Measurements from ENCODE around the gene CMSS1. TPM values are rescaled to one million over a fixed set of nuclear protein-coding genes. Genes with fewer than 3 reads are reported as not detected.

The CMSS1 gene
- total RNA-seq (10 to 100 TPM; 16.2 to 22.0 (median 18.3) TPM), total RNA-seq (10.3 to 143 (median 16.4) reads per million in 29 experiments)
- total RNA-seq (2013), result 18.9 TPM

- Mint-ChIP-seq H3K27me3 (no peaks in the 10 kb centered on the region), H3K27ac (peak within 1 kb of the TSS; percentile 99), H3K4me1 (peaks cover 41 to 50% (median 48%) of the 10 kb centered on the region in 3 donors), H3K9me3 (no peaks in the 10 kb centered on the region), H3K4me3 (peak within 1 kb of the TSS; percentile 86 to 98 (median 96)), H3K36me3 (peaks cover 3% of the 10 kb centered on the region)
- Histone ChIP-seq H3K27me3 (replicated peaks in 1 of 2; ENCODE audit: control insufficient read depth in 2 of 2, extremely low read depth in 1 of 2, insufficient read depth in 2 of 2, low read length in 1 of 2) (no peaks in the 10 kb centered on the region), H3K36me3 (ENCODE audit: control insufficient read depth in 2 of 2, extremely low read depth in 1 of 2, insufficient read depth in 1 of 2, low read length in 1 of 2) (no peaks in the 10 kb centered on the region), H3K4me1 (ENCODE audit: control insufficient read depth in 1 of 2, extremely low read depth in 1 of 2, insufficient read depth in 2 of 2, low read length in 2 of 2) (peaks cover 5 to 15% of the 10 kb centered on the region in 2 experiments), H3K4me3 (ENCODE audit: control insufficient read depth in 1 of 2, extremely low read depth in 1 of 2, low read length in 1 of 2) (peak within 1 kb of the TSS; percentile 69 to 88), H3K9me3 (no peaks in the 10 kb centered on the region), H3K27ac (ENCODE audit: low read length) (peak within 1 kb of the TSS; percentile 78)
- DNase-seq, result peak; percentile 85 to 99 (median 96)
- ChIA-PET POLR2A (interaction anchor here (0.6 to 1.1 kb wide), 7 partner anchors 12 to 1261 kb away, joined by 3 to 9 read pairs (median 4); partner anchors contain the start of genes DCBLD2 (in 1 of the 2) and TBC1D23 (in 1 of the 2)), CTCF (interaction anchor here (0.6 to 1.6 kb wide), 7 partner anchors 9 to 443 kb away, joined by 3 to 17 read pairs (median 4); partner anchors contain the start of gene TBC1D23 (in 1 of the 2))
- under 1% methylated on average over 50 of the region's 60 CpGs for WGBS (ENCODE audit: insufficient coverage)
- ATAC-seq (replicated peaks in 1 of 4), result peak; percentile 87 to 94 (median 94)
Measured at GRCh38 chr3:99817437-99818240, at the start of gene CMSS1. CMSS1 (plus strand) TSS chr3:99817862.

DNA sequence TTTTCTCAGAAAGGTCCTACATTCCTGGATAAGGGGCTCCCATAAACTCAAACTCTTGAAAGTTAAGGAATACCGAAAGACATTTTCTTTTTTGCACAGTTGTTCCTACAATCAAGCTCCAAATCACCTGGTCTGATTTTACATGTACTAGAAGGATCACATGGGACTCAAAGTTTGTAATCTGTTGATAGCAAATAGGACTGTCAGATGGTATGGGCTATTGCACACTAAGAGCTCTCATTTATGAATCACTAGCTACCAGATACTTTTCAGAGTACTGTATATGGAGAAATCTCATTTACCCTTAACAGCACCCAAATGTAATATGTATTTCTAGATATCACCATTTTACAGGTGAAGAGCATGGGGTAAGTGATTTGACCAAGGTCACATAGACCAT is 49.5 kb upstream of the CMSS1 start:
- Histone ChIP-seq H3K36me3 (ENCODE audit: control insufficient read depth in 2 of 2, extremely low read depth in 1 of 2, insufficient read depth in 1 of 2, low read length in 1 of 2) (no peaks in the 10 kb centered on the region), H3K9me3 (no peaks in the 10 kb centered on the region), H3K27me3 (replicated peaks in 1 of 2; ENCODE audit: control insufficient read depth in 2 of 2, extremely low read depth in 1 of 2, insufficient read depth in 2 of 2, low read length in 1 of 2) (no peaks in the 10 kb centered on the region), H3K4me3 (ENCODE audit: control insufficient read depth in 1 of 2, extremely low read depth in 1 of 2, low read length in 1 of 2) (no peak overlapping the region), H3K4me1 (ENCODE audit: control insufficient read depth in 1 of 2, extremely low read depth in 1 of 2, insufficient read depth in 2 of 2, low read length in 2 of 2) (no peaks in the 10 kb centered on the region), H3K27ac (ENCODE audit: low read length) (no peak overlapping the region)
- Mint-ChIP-seq H3K4me1 (no peaks in the 10 kb centered on the region), H3K27ac (no peak overlapping the region), H3K9me3 (no peaks in the 10 kb centered on the region), H3K4me3 (no peak overlapping the region), H3K36me3 (no peaks in the 10 kb centered on the region), H3K27me3 (no peaks in the 10 kb centered on the region)
- ChIA-PET CTCF (interaction anchor here in 1 of 2 donors (0.9 kb wide), 1 partner anchor 9 kb away, joined by 4 read pairs; no protein-coding TSS in a partner anchor), POLR2A (no interaction called here)
- DNase-seq, result no peak
- WGBS (ENCODE audit: insufficient coverage), result no CpG with 5 or more reads among the region's 1 CpG
- no peak for ATAC-seq (replicated peaks in 1 of 4)

GRCh38 chr3:99768808-99769501 is 48.7 kb upstream of the CMSS1 start:
- no peaks in the 10 kb centered on the region for H3K4me1 ChIP-seq (ENCODE audit: control insufficient read depth in 1 of 2, extremely low read depth in 1 of 2, insufficient read depth in 2 of 2, low read length in 2 of 2)
- ATAC-seq (replicated peaks in 1 of 4) (no peak), DNase-seq (no peak)
- Mint-ChIP-seq H3K4me3 (no peak overlapping the region), H3K9me3 (no peaks in the 10 kb centered on the region), H3K27ac (no peak overlapping the region), H3K36me3 (no peaks in the 10 kb centered on the region), H3K27me3 (no peaks in the 10 kb centered on the region), H3K4me1 (no peaks in the 10 kb centered on the region)
- no peaks in the 10 kb centered on the region for H3K27me3 ChIP-seq (replicated peaks in 1 of 2; ENCODE audit: control insufficient read depth in 2 of 2, extremely low read depth in 1 of 2, insufficient read depth in 2 of 2, low read length in 1 of 2)
- ChIA-PET CTCF (interaction anchor here (0.7 to 0.9 kb wide), 2 partner anchors 10 to 1354 kb away, joined by 3 to 4 read pairs; no protein-coding TSS in a partner anchor), POLR2A (no interaction called here)
- no peak overlapping the region for H3K27ac ChIP-seq (ENCODE audit: low read length)
- H3K9me3 ChIP-seq, result no peaks in the 10 kb centered on the region
- no peak overlapping the region for H3K4me3 ChIP-seq (ENCODE audit: control insufficient read depth in 1 of 2, extremely low read depth in 1 of 2, low read length in 1 of 2)
- H3K36me3 ChIP-seq (ENCODE audit: control insufficient read depth in 2 of 2, extremely low read depth in 1 of 2, insufficient read depth in 1 of 2, low read length in 1 of 2), result no peaks in the 10 kb centered on the region
- WGBS (ENCODE audit: insufficient coverage), result no CpG with 5 or more reads among the region's 2 CpGs

DNA sequence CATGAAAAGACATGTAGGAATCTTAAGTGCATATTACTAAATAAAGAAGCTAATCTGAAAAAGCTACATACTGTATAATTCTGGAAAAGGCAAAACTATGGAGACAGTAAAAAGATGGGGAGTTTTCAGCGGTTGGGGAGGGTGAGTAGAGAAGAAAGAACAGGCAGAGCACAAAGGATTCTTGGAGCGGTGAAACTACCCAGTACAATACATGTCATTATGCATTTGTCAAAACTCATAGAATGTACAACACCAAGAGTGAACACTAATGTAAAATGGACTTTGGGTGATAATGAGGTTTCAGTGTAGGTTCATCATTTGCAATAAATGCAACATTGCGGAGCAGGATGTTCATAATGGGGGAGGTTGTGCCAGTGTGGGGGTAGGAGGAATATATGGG is 45.5 kb upstream of the CMSS1 start:
- no peak overlapping the region for H3K27ac ChIP-seq (ENCODE audit: low read length)
- no peak for ATAC-seq (replicated peaks in 1 of 4)
- no peaks in the 10 kb centered on the region for H3K4me1 Mint-ChIP-seq
- no peak overlapping the region for H3K4me3 Mint-ChIP-seq
- H3K9me3 Mint-ChIP-seq, result no peaks in the 10 kb centered on the region
- no peak overlapping the region for H3K27ac Mint-ChIP-seq
- ChIA-PET CTCF (no interaction called here), POLR2A (no interaction called here)
- H3K36me3 Mint-ChIP-seq, result no peaks in the 10 kb centered on the region
- no peak overlapping the region for H3K4me3 ChIP-seq (ENCODE audit: control insufficient read depth in 1 of 2, extremely low read depth in 1 of 2, low read length in 1 of 2)
- H3K27me3 Mint-ChIP-seq, result peaks cover 7 to 13% of the 10 kb centered on the region in 2 donors
- no peak for DNase-seq
- H3K9me3 ChIP-seq, result no peaks in the 10 kb centered on the region
- no CpG with 5 or more reads among the region's 3 CpGs for WGBS (ENCODE audit: insufficient coverage)
- no peaks in the 10 kb centered on the region for H3K4me1 ChIP-seq (ENCODE audit: control insufficient read depth in 1 of 2, extremely low read depth in 1 of 2, insufficient read depth in 2 of 2, low read length in 2 of 2)
- H3K27me3 ChIP-seq (replicated peaks in 1 of 2; ENCODE audit: control insufficient read depth in 2 of 2, extremely low read depth in 1 of 2, insufficient read depth in 2 of 2, low read length in 1 of 2), result no peaks in the 10 kb centered on the region
- no peaks in the 10 kb centered on the region for H3K36me3 ChIP-seq (ENCODE audit: control insufficient read depth in 2 of 2, extremely low read depth in 1 of 2, insufficient read depth in 1 of 2, low read length in 1 of 2)

DNA sequence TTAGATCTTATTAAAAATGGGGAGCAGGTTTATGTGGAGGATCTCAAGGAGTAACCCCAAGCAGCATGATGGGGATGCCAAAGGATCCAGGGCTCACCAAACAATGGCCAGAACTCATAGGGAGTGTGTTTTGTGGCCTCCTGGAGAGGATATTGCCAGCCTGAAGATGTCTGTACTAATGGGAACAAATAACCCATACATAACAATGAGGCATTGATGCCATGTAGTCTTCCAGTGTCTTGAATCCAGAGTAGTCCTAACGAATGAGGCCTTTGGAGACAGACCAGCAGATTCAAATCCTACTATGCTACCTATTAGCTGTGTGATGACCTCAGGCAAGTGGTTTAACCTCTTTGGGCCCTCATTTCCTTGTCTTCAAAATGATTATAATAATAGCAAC is 45.0 kb upstream of the CMSS1 start:
- H3K27ac Mint-ChIP-seq, result no peak overlapping the region
- no peak for DNase-seq

DNA sequence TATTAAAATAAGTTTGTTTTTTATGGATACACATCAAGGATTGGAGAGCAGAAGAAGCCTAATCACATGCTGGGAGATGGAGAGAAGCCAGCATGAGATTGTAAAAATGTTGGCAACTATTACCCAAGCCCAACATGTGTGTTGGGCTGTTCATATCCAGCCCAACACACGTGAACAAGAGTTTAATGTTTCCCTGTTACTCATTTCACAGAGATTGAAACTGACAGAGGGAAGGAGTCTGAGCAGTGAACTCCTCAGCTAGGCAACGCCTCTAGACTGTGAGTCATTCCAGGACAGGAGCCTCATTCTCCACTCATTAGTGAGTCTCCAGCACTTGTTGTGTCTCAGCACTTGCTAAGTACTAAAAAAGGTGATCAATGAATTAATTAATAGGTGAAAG is 43.2 kb upstream of the CMSS1 start:
- DNase-seq, result no peak
- CTCF ChIA-PET, result interaction anchor here in 1 of 2 donors (0.6 kb wide), 1 partner anchor 20 kb away, joined by 3 read pairs; no protein-coding TSS in a partner anchor
- POLR2A ChIA-PET, result no interaction called here
- Mint-ChIP-seq H3K27me3 (peaks cover 20% of the 10 kb centered on the region in 2 donors), H3K4me1 (no peaks in the 10 kb centered on the region), H3K36me3 (no peaks in the 10 kb centered on the region), H3K9me3 (no peaks in the 10 kb centered on the region), H3K4me3 (no peak overlapping the region), H3K27ac (no peak overlapping the region)
- no peak overlapping the region for H3K4me3 ChIP-seq (ENCODE audit: control insufficient read depth in 1 of 2, extremely low read depth in 1 of 2, low read length in 1 of 2)
- no CpG with 5 or more reads among the region's 2 CpGs for WGBS (ENCODE audit: insufficient coverage)
- H3K9me3 ChIP-seq, result no peaks in the 10 kb centered on the region
- no peak overlapping the region for H3K27ac ChIP-seq (ENCODE audit: low read length)
- no peaks in the 10 kb centered on the region for H3K36me3 ChIP-seq (ENCODE audit: control insufficient read depth in 2 of 2, extremely low read depth in 1 of 2, insufficient read depth in 1 of 2, low read length in 1 of 2)
- H3K4me1 ChIP-seq (ENCODE audit: control insufficient read depth in 1 of 2, extremely low read depth in 1 of 2, insufficient read depth in 2 of 2, low read length in 2 of 2), result no peaks in the 10 kb centered on the region
- no peak for ATAC-seq (replicated peaks in 1 of 4)
- H3K27me3 ChIP-seq (replicated peaks in 1 of 2; ENCODE audit: control insufficient read depth in 2 of 2, extremely low read depth in 1 of 2, insufficient read depth in 2 of 2, low read length in 1 of 2), result no peaks in the 10 kb centered on the region

More for the DNA sequence above, 45.0 kb upstream of the CMSS1 start:
- Histone ChIP-seq H3K4me3 (ENCODE audit: control insufficient read depth in 1 of 2, extremely low read depth in 1 of 2, low read length in 1 of 2) (no peak overlapping the region), H3K36me3 (ENCODE audit: control insufficient read depth in 2 of 2, extremely low read depth in 1 of 2, insufficient read depth in 1 of 2, low read length in 1 of 2) (no peaks in the 10 kb centered on the region), H3K4me1 (ENCODE audit: control insufficient read depth in 1 of 2, extremely low read depth in 1 of 2, insufficient read depth in 2 of 2, low read length in 2 of 2) (no peaks in the 10 kb centered on the region), H3K9me3 (no peaks in the 10 kb centered on the region), H3K27me3 (replicated peaks in 1 of 2; ENCODE audit: control insufficient read depth in 2 of 2, extremely low read depth in 1 of 2, insufficient read depth in 2 of 2, low read length in 1 of 2) (no peaks in the 10 kb centered on the region), H3K27ac (ENCODE audit: low read length) (no peak overlapping the region)
- no peaks in the 10 kb centered on the region for H3K36me3 Mint-ChIP-seq
- ATAC-seq (replicated peaks in 1 of 4), result no peak
- POLR2A ChIA-PET, result no interaction called here
- no peak overlapping the region for H3K4me3 Mint-ChIP-seq
- WGBS (ENCODE audit: insufficient coverage), result 60% methylated on average over 1 of the region's 1 CpG
- H3K9me3 Mint-ChIP-seq, result no peaks in the 10 kb centered on the region
- H3K4me1 Mint-ChIP-seq, result no peaks in the 10 kb centered on the region
- CTCF ChIA-PET, result no interaction called here
- peaks cover 12 to 13% of the 10 kb centered on the region in 2 donors for H3K27me3 Mint-ChIP-seq
